ENCODE data around the gene A2ML1. TPM values are rescaled to one million over a fixed set of nuclear protein-coding genes. Genes with fewer than 3 reads are reported as not detected.
"Not testable (repeated sequence)": the region's sequence is repeated elsewhere in the genome, so short reads cannot be mapped to it uniquely, and the experiment has no call there.

Gene A2ML1
- total RNA-seq, 2 donors from 2014 or later, result not detected

- H3K27me3 Mint-ChIP-seq, result no peaks in the 10 kb centered on the region
- H3K36me3 Mint-ChIP-seq (ENCODE audit: low read depth), result no peaks in the 10 kb centered on the region
- no peaks in the 10 kb centered on the region for H3K4me1 Mint-ChIP-seq
- no peak overlapping the region for H3K4me3 Mint-ChIP-seq
- ATAC-seq (replicated peaks), result no peak
- H3K9me3 Mint-ChIP-seq, result no peaks in the 10 kb centered on the region
- H3K27ac Mint-ChIP-seq, result no peak overlapping the region
Measured at GRCh38 chr12:8894986-8895385, 72.6 kb downstream of the A2ML1 start.

- Mint-ChIP-seq H3K4me3 (no peak overlapping the region), H3K27me3 (no peaks in the 10 kb centered on the region), H3K27ac (no peak overlapping the region), H3K9me3 (no peaks in the 10 kb centered on the region), H3K36me3 (ENCODE audit: low read depth) (no peaks in the 10 kb centered on the region), H3K4me1 (no peaks in the 10 kb centered on the region)
- no peak for ATAC-seq (replicated peaks)
Measured at GRCh38 chr12:8897081-8897480, 74.7 kb downstream of the A2ML1 start.

GRCh38 chr12:8899830-8900229 lies 77.4 kb downstream of the A2ML1 start:
- Mint-ChIP-seq H3K27ac (no peak overlapping the region), H3K4me3 (no peak overlapping the region), H3K27me3 (no peaks in the 10 kb centered on the region), H3K9me3 (no peaks in the 10 kb centered on the region), H3K36me3 (ENCODE audit: low read depth) (no peaks in the 10 kb centered on the region), H3K4me1 (no peaks in the 10 kb centered on the region)
- ATAC-seq (replicated peaks), result no peak

GRCh38 chr12:8902703-8903102 lies 80.3 kb downstream of the A2ML1 start:
- H3K9me3 Mint-ChIP-seq; H3K4me1 Mint-ChIP-seq; H3K27me3 Mint-ChIP-seq; H3K36me3 Mint-ChIP-seq (ENCODE audit: low read depth); H3K4me3 Mint-ChIP-seq; H3K27ac Mint-ChIP-seq; ATAC-seq (replicated peaks): not testable (repeated sequence)

GRCh38 chr12:8903646-8904045 lies 81.2 kb downstream of the A2ML1 start:
- Mint-ChIP-seq H3K27me3 (no peaks in the 10 kb centered on the region), H3K36me3 (ENCODE audit: low read depth) (no peaks in the 10 kb centered on the region), H3K4me1 (no peaks in the 10 kb centered on the region), H3K9me3 (no peaks in the 10 kb centered on the region), H3K4me3 (no peak overlapping the region), H3K27ac (no peak overlapping the region)
- no peak for ATAC-seq (replicated peaks)

GRCh38 chr12:8904665-8905064 lies 82.2 kb downstream of the A2ML1 start:
- Mint-ChIP-seq H3K4me3 (no peak overlapping the region), H3K9me3 (no peaks in the 10 kb centered on the region), H3K36me3 (ENCODE audit: low read depth) (no peaks in the 10 kb centered on the region), H3K27me3 (no peaks in the 10 kb centered on the region), H3K4me1 (no peaks in the 10 kb centered on the region), H3K27ac (no peak overlapping the region)
- no peak for ATAC-seq (replicated peaks)

- no peak overlapping the region for H3K27ac Mint-ChIP-seq
- H3K4me1 Mint-ChIP-seq, result no peaks in the 10 kb centered on the region
- no peak for ATAC-seq (replicated peaks)
Measured at GRCh38 chr12:8905546-8905945, 83.1 kb downstream of the A2ML1 start.

GRCh38 chr12:8906266-8907180 lies 84.1 kb downstream of the A2ML1 start:
- ATAC-seq (replicated peaks), result no peak
- Mint-ChIP-seq H3K27ac (no peak overlapping the region), H3K4me1 (no peaks in the 10 kb centered on the region), H3K9me3 (no peaks in the 10 kb centered on the region), H3K4me3 (no peak overlapping the region), H3K27me3 (no peaks in the 10 kb centered on the region), H3K36me3 (ENCODE audit: low read depth) (no peaks in the 10 kb centered on the region)

More at GRCh38 chr12:8905546-8905945, 83.1 kb downstream of the A2ML1 start:
- Mint-ChIP-seq H3K36me3 (ENCODE audit: low read depth) (no peaks in the 10 kb centered on the region), H3K27me3 (no peaks in the 10 kb centered on the region), H3K4me3 (no peak overlapping the region), H3K9me3 (no peaks in the 10 kb centered on the region)

- ATAC-seq (replicated peaks), result no peak
- no peaks in the 10 kb centered on the region for H3K4me1 Mint-ChIP-seq
- no peaks in the 10 kb centered on the region for H3K36me3 Mint-ChIP-seq (ENCODE audit: low read depth)
- no peaks in the 10 kb centered on the region for H3K27me3 Mint-ChIP-seq
- H3K9me3 Mint-ChIP-seq, result no peaks in the 10 kb centered on the region
- H3K4me3 Mint-ChIP-seq, result no peak overlapping the region
- no peak overlapping the region for H3K27ac Mint-ChIP-seq
Measured at GRCh38 chr12:8907513-8907912, 85.1 kb downstream of the A2ML1 start.

- Mint-ChIP-seq H3K9me3 (no peaks in the 10 kb centered on the region), H3K27me3 (no peaks in the 10 kb centered on the region), H3K4me1 (peaks cover 7% of the 10 kb centered on the region), H3K27ac (no peak overlapping the region), H3K36me3 (ENCODE audit: low read depth) (no peaks in the 10 kb centered on the region), H3K4me3 (no peak overlapping the region)
- no peak for ATAC-seq (replicated peaks)
Measured at GRCh38 chr12:8909752-8910151, 87.3 kb downstream of the A2ML1 start.

GRCh38 chr12:8911606-8912268 lies 89.3 kb downstream of the A2ML1 start:
- no peak for ATAC-seq (replicated peaks)
- Mint-ChIP-seq H3K27me3 (no peaks in the 10 kb centered on the region), H3K4me3 (no peak overlapping the region)

GRCh38 chr12:8912914-8913313 lies 90.5 kb downstream of the A2ML1 start:
- Mint-ChIP-seq H3K36me3 (ENCODE audit: low read depth) (no peaks in the 10 kb centered on the region), H3K4me3 (no peak overlapping the region), H3K27me3 (no peaks in the 10 kb centered on the region), H3K9me3 (no peaks in the 10 kb centered on the region), H3K27ac (peak overlapping the region; percentile 9), H3K4me1 (peaks cover 7% of the 10 kb centered on the region)
- ATAC-seq (replicated peaks), result no peak

More at GRCh38 chr12:8911606-8912268, 89.3 kb downstream of the A2ML1 start:
- Mint-ChIP-seq H3K4me1 (peaks cover 7% of the 10 kb centered on the region), H3K9me3 (no peaks in the 10 kb centered on the region), H3K27ac (no peak overlapping the region), H3K36me3 (ENCODE audit: low read depth) (no peaks in the 10 kb centered on the region)

GRCh38 chr12:8913702-8914032 lies 91.2 kb downstream of the A2ML1 start:
- Mint-ChIP-seq H3K4me1 (peaks cover 7% of the 10 kb centered on the region), H3K27me3 (no peaks in the 10 kb centered on the region), H3K4me3 (no peak overlapping the region), H3K27ac (peak overlapping the region; percentile 90), H3K36me3 (ENCODE audit: low read depth) (peaks cover 4% of the 10 kb centered on the region), H3K9me3 (no peaks in the 10 kb centered on the region)
- ATAC-seq (replicated peaks), result no peak

GRCh38 chr12:8914033-8914715 lies 91.8 kb downstream of the A2ML1 start, which contains the start of gene PHC1:
TSS of gene PHC1 (plus strand) at chr12:8914509. CDS start at chr12:8917678, 3,169 bp downstream.
- peak; percentile 77 for ATAC-seq (replicated peaks)
- H3K4me3 Mint-ChIP-seq; H3K4me1 Mint-ChIP-seq; H3K9me3 Mint-ChIP-seq; H3K36me3 Mint-ChIP-seq (ENCODE audit: low read depth); H3K27me3 Mint-ChIP-seq: not testable (repeated sequence)
- H3K27ac Mint-ChIP-seq, result peak within 1 kb of the TSS; percentile 90
